SK-N-SH (cell line): Measurements from ENCODE around the gene CAPN11.

ENCODE experiments used
- CTCF ChIP-seq: fragments of 200-600 bp; sonication (generic); IDR thresholded peaks from 2 replicates; pipeline ENCODE4 v1.6.1; 2017; ENCODE audit warnings: antibody characterized with exemption, mild to moderate bottlenecking, moderate library complexity
- EZH2phosphoT487 ChIP-seq: fragments of 200-600 bp; sonication (generic); IDR thresholded peaks from 2 replicates; pipeline ENCODE4 v1.6.1; 2017; ENCODE audit warnings: low read depth, mixed run types, mild to moderate bottlenecking, antibody characterized with exemption, moderate library complexity, borderline replicate concordance
- IRF3 ChIP-seq: fragments of 150-350 bp; IDR thresholded peaks from 2 replicates; pipeline ENCODE4 v1.6.1; 2016; ENCODE audit warnings: mild to moderate bottlenecking, low read depth, low read length
- JUND ChIP-seq: IDR thresholded peaks from 2 replicates; pipeline ENCODE4 v1.4.0; 2012
- POLR2AphosphoS5 ChIP-seq: IDR thresholded peaks from 2 replicates; pipeline ENCODE4 v1.6.1; 2012; ENCODE audit warnings: low read depth, low read length
- REST ChIP-seq: IDR thresholded peaks from 2 replicates; pipeline ENCODE4 v1.6.1; 2012; ENCODE audit warnings: mild to moderate bottlenecking, low read depth, low read length, moderate library complexity
- RFX5 ChIP-seq: IDR thresholded peaks from 2 replicates; pipeline ENCODE4 v1.6.1; 2012; ENCODE audit warnings: mild to moderate bottlenecking, improper control_type of control experiment, low read length
- SMC3 ChIP-seq: IDR thresholded peaks from 2 replicates; pipeline ENCODE4 v1.6.1; 2012; ENCODE audit warnings: low read depth, low read length, improper control_type of control experiment
- YY1 ChIP-seq: IDR thresholded peaks from 2 replicates; pipeline ENCODE4 v1.4.0; 2012; ENCODE audit warnings: low read depth, mild to moderate bottlenecking

GRCh38 chr6:44230034-44230675, 71.5 kb downstream of the CAPN11 start:
- no peak for TF ChIP-seq CTCF
- no peak for TF ChIP-seq RFX5
- no peak for TF ChIP-seq POLR2AphosphoS5
- TF ChIP-seq JUND, result no peak
- no peak for TF ChIP-seq SMC3
- no peak for TF ChIP-seq REST
- no peak for TF ChIP-seq IRF3
- no peak for TF ChIP-seq YY1
- TF ChIP-seq EZH2phosphoT487, result no peak
